ENCODE measurements around the gene TOP1. TPM values are rescaled to one million over a fixed set of nuclear protein-coding genes. Genes with fewer than 3 reads are reported as not detected.

The TOP1 gene
- total RNA-seq, 1 experiment from 2014 or later: 144 TPM

DNA sequence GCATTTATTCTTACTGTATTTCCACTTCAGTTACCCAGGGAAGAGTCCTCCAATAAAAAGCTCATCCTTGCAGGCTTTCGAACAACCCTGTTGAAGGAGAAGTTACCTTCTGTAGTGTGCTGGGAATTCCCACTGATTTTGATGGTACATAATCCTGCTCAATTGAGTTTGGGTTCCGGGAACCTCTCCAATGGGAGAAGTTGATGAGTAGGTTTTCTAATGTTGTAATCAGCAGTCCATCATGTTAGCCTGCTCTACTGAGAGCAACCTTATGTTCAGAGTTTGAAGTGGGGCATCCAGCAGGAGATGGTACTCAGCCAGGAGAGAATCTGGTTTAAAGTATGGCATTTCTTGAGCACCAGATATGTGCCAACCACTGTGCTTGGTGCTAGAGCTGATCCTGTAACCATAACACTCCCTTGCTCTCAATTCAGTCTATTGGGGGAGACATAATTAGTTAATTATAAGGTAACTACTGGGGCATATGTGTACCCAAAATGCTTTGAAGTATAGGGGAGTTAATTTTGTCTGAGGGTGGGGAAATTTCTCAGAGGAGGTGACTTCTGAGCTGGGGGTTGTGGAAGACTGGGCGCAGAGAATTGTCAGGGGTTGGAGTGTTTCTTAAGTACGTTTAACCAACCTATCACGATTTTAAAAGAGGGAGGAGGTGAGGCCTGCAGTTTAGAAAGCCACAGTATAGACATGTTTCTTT, 2.1 kb downstream of the TOP1 start:
- Histone ChIP-seq H3K4me1 (peaks cover 43% of the 10 kb centered on the region), H3K9me3 (no peaks in the 10 kb centered on the region), H3K4me3 (ENCODE audit: low read depth, low read length) (peak overlapping the region; percentile 99), H3K27me3 (replicated peaks; ENCODE audit: control insufficient read depth, insufficient read depth, low read length) (no peaks in the 10 kb centered on the region), H3K36me3 (ENCODE audit: control insufficient read depth, insufficient read depth, low read length) (peaks cover 2% of the 10 kb centered on the region; the same call in 1 of the 2 replicates)
- CTCF ChIA-PET: interaction anchor here (0.6 to 2.7 kb wide), 5 partner anchors 15 to 104 kb away, joined by 3 to 16 read pairs (median 4); no protein-coding TSS in a partner anchor
- no peaks in the 10 kb centered on the region for H3K9me3 Mint-ChIP-seq (ENCODE audit: unreplicated experiment)
- POLR2A ChIA-PET: interaction anchor here (0.7 to 1.8 kb wide), 2 partner anchors 13 to 40 kb away, joined by 5 to 16 read pairs; no protein-coding TSS in a partner anchor
- H3K27ac Mint-ChIP-seq (ENCODE audit: unreplicated experiment): peak overlapping the region; percentile 100
- no TSS peak for BruUV-seq (replicated peaks)
- peak overlapping the region; percentile 96 for H3K4me3 Mint-ChIP-seq (ENCODE audit: unreplicated experiment)
- intact Hi-C loops (cut with micrococcal nuclease; ENCODE audit: unreplicated experiment): loop anchor here (1.0 kb wide), 1 partner anchor 8 kb away; no protein-coding TSS in a partner anchor
- TF ChIP-seq, protein P1, sequence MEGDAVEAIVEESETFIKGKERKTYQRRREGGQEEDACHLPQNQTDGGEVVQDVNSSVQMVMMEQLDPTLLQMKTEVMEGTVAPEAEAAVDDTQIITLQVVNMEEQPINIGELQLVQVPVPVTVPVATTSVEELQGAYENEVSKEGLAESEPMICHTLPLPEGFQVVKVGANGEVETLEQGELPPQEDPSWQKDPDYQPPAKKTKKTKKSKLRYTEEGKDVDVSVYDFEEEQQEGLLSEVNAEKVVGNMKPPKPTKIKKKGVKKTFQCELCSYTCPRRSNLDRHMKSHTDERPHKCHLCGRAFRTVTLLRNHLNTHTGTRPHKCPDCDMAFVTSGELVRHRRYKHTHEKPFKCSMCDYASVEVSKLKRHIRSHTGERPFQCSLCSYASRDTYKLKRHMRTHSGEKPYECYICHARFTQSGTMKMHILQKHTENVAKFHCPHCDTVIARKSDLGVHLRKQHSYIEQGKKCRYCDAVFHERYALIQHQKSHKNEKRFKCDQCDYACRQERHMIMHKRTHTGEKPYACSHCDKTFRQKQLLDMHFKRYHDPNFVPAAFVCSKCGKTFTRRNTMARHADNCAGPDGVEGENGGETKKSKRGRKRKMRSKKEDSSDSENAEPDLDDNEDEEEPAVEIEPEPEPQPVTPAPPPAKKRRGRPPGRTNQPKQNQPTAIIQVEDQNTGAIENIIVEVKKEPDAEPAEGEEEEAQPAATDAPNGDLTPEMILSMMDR (IDR thresholded peaks at IDR 0.05; ENCODE audit: insufficient read depth in 1 of 2, low read depth in 1 of 2, low read length in 1 of 2, severe bottlenecking in 1 of 2, unreplicated experiment in 1 of 2): no peak
- no peaks in the 10 kb centered on the region for H3K27me3 Mint-ChIP-seq (ENCODE audit: insufficient read depth, unreplicated experiment)
- H3K36me3 Mint-ChIP-seq (ENCODE audit: insufficient read depth, unreplicated experiment): peaks cover 73% of the 10 kb centered on the region
- DNase-seq: no peak
- H3K4me1 Mint-ChIP-seq (ENCODE audit: low read depth, unreplicated experiment): peaks cover 63% of the 10 kb centered on the region

DNA sequence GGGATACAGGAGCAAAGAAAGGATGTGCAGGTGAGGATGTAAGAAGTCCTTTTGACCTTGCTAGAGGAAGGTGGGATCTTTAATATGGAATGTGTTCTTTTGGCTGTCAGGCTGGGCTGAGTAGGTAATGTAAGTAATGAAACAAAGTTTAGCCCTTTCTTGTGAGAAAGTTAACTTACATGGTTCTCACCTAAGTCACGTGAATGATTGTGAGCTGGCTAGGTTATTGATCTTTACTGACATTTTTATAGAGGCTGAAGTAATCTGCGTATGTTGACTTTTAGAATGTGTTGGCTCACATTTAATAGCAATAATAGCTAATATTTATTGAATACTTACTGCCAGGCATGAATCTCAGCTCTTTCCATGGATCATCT, 2.6 kb downstream of the TOP1 start:
- DNase-seq: no peak
- Mint-ChIP-seq H3K4me3 (ENCODE audit: unreplicated experiment) (peak overlapping the region; percentile 96), H3K36me3 (ENCODE audit: insufficient read depth, unreplicated experiment) (peaks cover 78% of the 10 kb centered on the region), H3K27ac (ENCODE audit: unreplicated experiment) (peak overlapping the region; percentile 100), H3K27me3 (ENCODE audit: insufficient read depth, unreplicated experiment) (no peaks in the 10 kb centered on the region), H3K4me1 (ENCODE audit: low read depth, unreplicated experiment) (peaks cover 68% of the 10 kb centered on the region), H3K9me3 (ENCODE audit: unreplicated experiment) (no peaks in the 10 kb centered on the region)
- BruUV-seq (replicated peaks): no TSS peak
- TF ChIP-seq, protein P1 (IDR thresholded peaks at IDR 0.05; ENCODE audit: insufficient read depth in 1 of 2, low read depth in 1 of 2, low read length in 1 of 2, severe bottlenecking in 1 of 2, unreplicated experiment in 1 of 2): no peak
- Histone ChIP-seq H3K9me3 (no peaks in the 10 kb centered on the region), H3K4me3 (ENCODE audit: low read depth, low read length) (no peak overlapping the region), H3K27me3 (replicated peaks; ENCODE audit: control insufficient read depth, insufficient read depth, low read length) (no peaks in the 10 kb centered on the region), H3K36me3 (ENCODE audit: control insufficient read depth, insufficient read depth, low read length) (peaks cover 2% of the 10 kb centered on the region; the same call in 1 of the 2 replicates), H3K4me1 (peaks cover 49% of the 10 kb centered on the region)
- intact Hi-C loops (cut with micrococcal nuclease; ENCODE audit: unreplicated experiment): no loop called here
- ChIA-PET CTCF (interaction anchor here (1.1 to 2.7 kb wide), 3 partner anchors 41 to 104 kb away, joined by 4 to 16 read pairs (median 5); no protein-coding TSS in a partner anchor), POLR2A (interaction anchor here (1.8 kb wide), 1 partner anchor 41 kb away, joined by 16 read pairs; no protein-coding TSS in a partner anchor)

DNA sequence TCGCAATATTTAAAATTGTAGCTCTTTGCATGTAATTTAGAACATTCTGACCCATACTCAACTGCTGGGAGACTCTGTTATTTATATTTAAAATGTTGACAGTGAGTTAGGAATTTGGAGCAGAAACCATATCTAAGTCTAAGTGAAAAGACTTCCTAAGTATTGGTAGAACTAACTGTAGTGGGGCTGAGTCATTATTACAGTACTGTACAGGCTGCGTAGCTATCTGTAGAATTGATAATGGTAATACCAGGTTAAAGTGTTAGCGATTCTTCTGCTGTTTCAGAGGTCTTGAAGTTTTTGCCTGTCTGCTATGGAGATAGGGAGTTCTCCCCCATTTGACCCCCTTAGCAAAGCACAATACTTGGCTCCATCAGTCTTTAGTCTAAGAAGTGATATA, 3.6 kb downstream of the TOP1 start:
- TF ChIP-seq, protein P1 (IDR thresholded peaks at IDR 0.05; ENCODE audit: insufficient read depth in 1 of 2, low read depth in 1 of 2, low read length in 1 of 2, severe bottlenecking in 1 of 2, unreplicated experiment in 1 of 2): no peak
- no peak overlapping the region for H3K4me3 Mint-ChIP-seq (ENCODE audit: unreplicated experiment)
- intact Hi-C loops (cut with micrococcal nuclease; ENCODE audit: unreplicated experiment): no loop called here
- peaks cover 67% of the 10 kb centered on the region for H3K4me1 Mint-ChIP-seq (ENCODE audit: low read depth, unreplicated experiment)
- no peaks in the 10 kb centered on the region for H3K9me3 ChIP-seq
- ChIA-PET CTCF (interaction anchor here (0.6 to 2.7 kb wide), 3 partner anchors 22 to 69 kb away, joined by 3 to 16 read pairs (median 3); no protein-coding TSS in a partner anchor), POLR2A (interaction anchor here (1.8 kb wide), 1 partner anchor 42 kb away, joined by 16 read pairs; no protein-coding TSS in a partner anchor)
- H3K27ac Mint-ChIP-seq (ENCODE audit: unreplicated experiment): no peak overlapping the region
- BruUV-seq (replicated peaks): no TSS peak
- H3K36me3 ChIP-seq (ENCODE audit: control insufficient read depth, insufficient read depth, low read length): peaks cover 2% of the 10 kb centered on the region; the same call in 1 of the 2 replicates
- H3K9me3 Mint-ChIP-seq (ENCODE audit: unreplicated experiment): no peaks in the 10 kb centered on the region
- peaks cover 82% of the 10 kb centered on the region for H3K36me3 Mint-ChIP-seq (ENCODE audit: insufficient read depth, unreplicated experiment)
- no peak for DNase-seq
- no peaks in the 10 kb centered on the region for H3K27me3 Mint-ChIP-seq (ENCODE audit: insufficient read depth, unreplicated experiment)
- H3K4me1 ChIP-seq: peaks cover 53% of the 10 kb centered on the region
- H3K27me3 ChIP-seq (replicated peaks; ENCODE audit: control insufficient read depth, insufficient read depth, low read length): no peaks in the 10 kb centered on the region
- H3K4me3 ChIP-seq (ENCODE audit: low read depth, low read length): no peak overlapping the region
